B cell (primary cell): Measurements from ENCODE around the gene SCAMP4. TPM values are rescaled to one million over a fixed set of nuclear protein-coding genes. Genes with fewer than 3 reads are reported as not detected.
A peak's percentile ranks its signal among the peaks of the same experiment; 100 is the strongest.

Experiments
- ATAC-seq: fragments of 200-7000 bp; cut with Tn5 transposase; one replicate; pipeline ENCODE4 v1.10.0; 2021; ENCODE audit warnings: low read depth, mild to moderate bottlenecking, moderate number of reproducible peaks, moderate library complexity
- CTCF ChIA-PET: fragments of 350-600 bp; sonication (Branson Sonifier 250); formaldehyde crosslinking; loops from one replicate; lab custom pipeline; 2021; ENCODE audit warnings: antibody characterized with exemption, inconsistent platforms; lab: Charles Lee
- POLR2A ChIA-PET: fragments of 350-600 bp; sonication (Branson Sonifier 250); formaldehyde crosslinking; loops from one replicate; lab custom pipeline; 2021; ENCODE audit warnings: antibody characterized with exemption; lab: Charles Lee
- DNase-seq: peaks from one replicate; pipeline ENCODE4 v3.0.0; 2013
- H2AFZ ChIP-seq: 2 replicates; pipeline ENCODE4 v1.6.1; 2012; ENCODE audit warnings: mild to moderate bottlenecking, low read depth, low read length; ENCODE audit not compliant: insufficient read depth, poor library complexity, severe bottlenecking
- H3K27ac ChIP-seq, 2 donors: 1 replicate in 1 of 2; 2 replicates in 1 of 2; pipeline ENCODE4 v1.5.1; 2012 to 2013; ENCODE audit warnings: low read length in 2 of 2, mild to moderate bottlenecking in 2 of 2, moderate library complexity in 1 of 2
- H3K27me3 ChIP-seq, 4 experiments: fragments of 200-600 bp in 1 of 4; sonication (generic) in 1 of 4; replicated peaks in 1 of 4; 1 replicate in 2 of 4; 2 replicates in 2 of 4; pipeline versions ENCODE4 v1.6.1 to v1.7.0; 2013 to 2016; ENCODE audit warnings: low read length in 3 of 4, mild to moderate bottlenecking in 2 of 4, mixed read lengths in 1 of 4, moderate library complexity in 1 of 4; ENCODE audit not compliant: insufficient read depth in 4 of 4, control insufficient read depth in 3 of 4; ENCODE audit errors: control extremely low read depth in 1 of 4
- H3K36me3 ChIP-seq, 2 experiments: replicated peaks in 1 of 2; 1 replicate in 1 of 2; 2 replicates in 1 of 2; pipeline versions ENCODE4 v1.6.1 to v1.7.1; 2013; ENCODE audit warnings: low read length in 1 of 2; ENCODE audit not compliant: insufficient read depth in 2 of 2, control insufficient read depth in 1 of 2; ENCODE audit errors: control extremely low read depth in 1 of 2, extremely low read depth in 1 of 2
- H3K4me1 ChIP-seq, 2 donors: fragments of 200-600 bp in 1 of 2; sonication (generic) in 1 of 2; 1 replicate in 1 of 2; 2 replicates in 1 of 2; pipeline versions ENCODE4 v1.5.1 to v1.6.1; 2013 to 2017; ENCODE audit warnings: low read length in 2 of 2; ENCODE audit not compliant: control insufficient read depth in 2 of 2, insufficient read depth in 2 of 2
- H3K4me2 ChIP-seq: replicated peaks from 2 replicates; pipeline ENCODE3; 2012; ENCODE audit warnings: mild to moderate bottlenecking, low read depth, low read length; ENCODE audit not compliant: poor library complexity, severe bottlenecking
- H3K4me3 ChIP-seq, 5 experiments: fragments of 200-600 bp in 1 of 5; sonication (generic) in 1 of 5; 1 replicate in 3 of 5; 2 replicates in 2 of 5; pipeline versions ENCODE4 v1.5.1 to v1.7.0; 2011 to 2016; ENCODE audit warnings: low read length in 4 of 5, mild to moderate bottlenecking in 4 of 5, low read depth in 2 of 5, control low read depth in 1 of 5, moderate library complexity in 1 of 5; ENCODE audit not compliant: insufficient read depth in 1 of 5; ENCODE audit errors: control extremely low read depth in 1 of 5, extremely low read depth in 1 of 5
- H3K79me2 ChIP-seq: fragments of 200-600 bp; sonication (generic); one replicate; pipeline ENCODE4 v1.6.0; 2016; ENCODE audit warnings: low read length; ENCODE audit not compliant: control insufficient read depth, insufficient read depth
- H3K9ac ChIP-seq: fragments of 200-600 bp; sonication (generic); 2 replicates; pipeline ENCODE4 v1.6.1; 2017; ENCODE audit warnings: mild to moderate bottlenecking, low read length, moderate library complexity
- H3K9me3 ChIP-seq, 3 donors: one replicate each; pipeline versions ENCODE4 v1.6.1 to v1.7.1; 2013; ENCODE audit warnings: low read length in 2 of 3; ENCODE audit not compliant: control insufficient read depth in 2 of 3, insufficient read depth in 1 of 3; ENCODE audit errors: control extremely low read depth in 1 of 3
- H4K20me1 ChIP-seq: 2 replicates; pipeline ENCODE4 v1.6.0; 2012; ENCODE audit warnings: mild to moderate bottlenecking, low read length; ENCODE audit not compliant: insufficient read depth, control insufficient read depth, poor library complexity, severe bottlenecking
- H3K27ac Mint-ChIP-seq: one replicate; pipeline ENCODE4 v1.8.0; 2021; ENCODE audit warnings: mixed read lengths
- H3K27me3 Mint-ChIP-seq: one replicate; pipeline ENCODE4 v1.8.0; 2021; ENCODE audit warnings: mixed read lengths
- H3K4me1 Mint-ChIP-seq: one replicate; pipeline ENCODE4 v1.8.0; 2021; ENCODE audit warnings: mixed read lengths
- H3K4me3 Mint-ChIP-seq: one replicate; pipeline ENCODE4 v1.8.0; 2021; ENCODE audit warnings: mixed read lengths
- H3K9me3 Mint-ChIP-seq: one replicate; pipeline ENCODE4 v1.8.0; 2022; ENCODE audit warnings: mixed read lengths; ENCODE audit not compliant: insufficient read depth
- CTCF ChIP-seq: fragments of 200-600 bp; IDR thresholded peaks from one replicate; pipeline ENCODE4 v1.8.0; 2022; ENCODE audit warnings: antibody characterized with exemption, mild to moderate bottlenecking
- EZH2 ChIP-seq: IDR thresholded peaks from 2 replicates; pipeline ENCODE4 v1.6.1; 2012; ENCODE audit warnings: borderline replicate concordance, low read depth, mild to moderate bottlenecking, moderate library complexity, low read length; ENCODE audit not compliant: insufficient read depth, poor library complexity, severe bottlenecking
- WGBS: methylation state at CpG from one replicate; pipeline ENCODE4 v1.1.5; 2013; ENCODE audit warnings: missing lambda C conversion rate; ENCODE audit not compliant: insufficient coverage; 5-methylcytosine and 5-hydroxymethylcytosine counted together
- intact Hi-C: fragments of 100-400 bp; cut with micrococcal nuclease; formaldehyde crosslinking; loops from one replicate; pipeline ENCODE4 v1.10.0; 2022
- polyA plus RNA-seq: library from polyadenylated mRNA; depleted of rRNA; stranded (reverse); fragments of >200 nt; gene quantifications from 2 replicates; pipeline ENCODE4 v1.2.3, GENCODE V29; 2012
- total RNA-seq, 2 donors: library from RNA; stranded (reverse); fragments of 120-200 nt in 1 of 2; gene quantifications; 1 replicate in 1 of 2; 2 replicates in 1 of 2; pipeline versions ENCODE4 v1.2.3 to v1.2.4, GENCODE V29; 2013 to 2022

SCAMP4 gene
- total and polyA plus RNA-seq, 2 donors (not counting 1 experiment from before 2014, with no cell fraction given): 47.9 to 60.0 TPM

- H3K36me3 ChIP-seq: no peaks in the 10 kb centered on the region
- peak overlapping the region; percentile 53 for H3K27ac Mint-ChIP-seq
- no peaks in the 10 kb centered on the region for H3K9me3 Mint-ChIP-seq
- 97% methylated on average over 7 of the region's 10 CpGs for WGBS
- H3K79me2 ChIP-seq: peaks cover 66% of the 10 kb centered on the region
- intact Hi-C loops: loop anchor here (10.0 kb wide), 1 partner anchor 188 kb away; the partner anchor contains the start of genes IZUMO4 and MOB3A
- no peak overlapping the region for H3K4me3 ChIP-seq
- peaks cover 52% of the 10 kb centered on the region for H3K4me1 Mint-ChIP-seq
- POLR2A ChIA-PET: interaction anchor here (0.7 to 4.1 kb wide), 3 partner anchors 11 to 51 kb away, joined by 3 to 24 read pairs (median 5); no protein-coding TSS in a partner anchor
- DNase-seq (no peak), ATAC-seq (no peak)
- peak overlapping the region; percentile 45 for H3K4me3 Mint-ChIP-seq
- no peaks in the 10 kb centered on the region for H3K27me3 ChIP-seq
- peaks cover 0 to 2% (median 0%) of the 10 kb centered on the region in 3 donors for H3K9me3 ChIP-seq
- CTCF ChIA-PET: interaction anchor here (1.9 to 2.0 kb wide), 2 partner anchors 9 to 43 kb away, joined by 6 read pairs; no protein-coding TSS in a partner anchor
- H3K27ac ChIP-seq: no peak overlapping the region
- no peak overlapping the region for H3K4me2 ChIP-seq
- H4K20me1 ChIP-seq: peaks cover 48% of the 10 kb centered on the region
- no peak overlapping the region for H3K9ac ChIP-seq
- TF ChIP-seq EZH2 (no peak), CTCF (no peak)
- H3K4me1 ChIP-seq: peaks cover 48 to 70% of the 10 kb centered on the region in 2 donors
- H2AFZ ChIP-seq: no peak overlapping the region
- no peaks in the 10 kb centered on the region for H3K27me3 Mint-ChIP-seq
Observed at GRCh38 chr19:1906985-1907562, 1.9 kb downstream of the SCAMP4 start.
